ENCODE data around the gene ABHD16B. TPM values are rescaled to one million over a fixed set of nuclear protein-coding genes. Genes with fewer than 3 reads are reported as not detected.

ABHD16B gene
- total and polyA plus RNA-seq, 2 of the 13 experiments (the other 11 are each of a cell fraction or from before 2014, with no cell fraction given) = not detected

GRCh38 chr20:63892402-63892801 is 31.1 kb downstream of the ABHD16B start:
- Histone ChIP-seq H3K27ac (ENCODE audit: extremely low read length, insufficient read depth, low read length) (no peak overlapping the region), H3K36me3 (replicated peaks in 1 of 2; ENCODE audit: control insufficient read depth in 1 of 2, insufficient read depth in 2 of 2, low read length in 2 of 2) (peaks cover 24 to 41% of the 10 kb centered on the region in 2 experiments), H3K9me3 (ENCODE audit: low read length) (no peaks in the 10 kb centered on the region), H3K4me1 (ENCODE audit: insufficient read depth, low read length) (peaks cover 18% of the 10 kb centered on the region), H3K4me3 (replicated peaks in 1 of 3; ENCODE audit: insufficient read depth in 1 of 3, low read depth in 2 of 3, low read length in 3 of 3) (no peak overlapping the region), H2AFZ (ENCODE audit: low read length) (no peak overlapping the region), H3K4me2 (ENCODE audit: low read depth, low read length) (no peak overlapping the region), H3K9ac (ENCODE audit: insufficient read depth, low read depth, low read length) (no peak overlapping the region), H4K20me1 (ENCODE audit: insufficient read depth, low read length) (peaks cover 19% of the 10 kb centered on the region; the same call in 1 of the 2 replicates), H3K79me2 (ENCODE audit: insufficient read depth, low read length) (peaks cover 18% of the 10 kb centered on the region), H3K27me3 (ENCODE audit: control insufficient read depth in 1 of 2, insufficient read depth in 2 of 2, low read length in 2 of 2) (no peaks in the 10 kb centered on the region; a peak in 1 of 5 replicates)
- POLR2A ChIA-PET = interaction anchor here (1.8 kb wide), 1 partner anchor 27 kb away, joined by 6 read pairs; the partner anchor contains the start of gene TPD52L2
- FAIRE-seq (no peak), DNase-seq (ENCODE audit: low spot score) (no peak), ATAC-seq (no peak)
- 90% methylated on average over 7 of the region's 7 CpGs for WGBS (ENCODE audit: low lambda C conversion rate)
- TF ChIP-seq, protein P1, sequence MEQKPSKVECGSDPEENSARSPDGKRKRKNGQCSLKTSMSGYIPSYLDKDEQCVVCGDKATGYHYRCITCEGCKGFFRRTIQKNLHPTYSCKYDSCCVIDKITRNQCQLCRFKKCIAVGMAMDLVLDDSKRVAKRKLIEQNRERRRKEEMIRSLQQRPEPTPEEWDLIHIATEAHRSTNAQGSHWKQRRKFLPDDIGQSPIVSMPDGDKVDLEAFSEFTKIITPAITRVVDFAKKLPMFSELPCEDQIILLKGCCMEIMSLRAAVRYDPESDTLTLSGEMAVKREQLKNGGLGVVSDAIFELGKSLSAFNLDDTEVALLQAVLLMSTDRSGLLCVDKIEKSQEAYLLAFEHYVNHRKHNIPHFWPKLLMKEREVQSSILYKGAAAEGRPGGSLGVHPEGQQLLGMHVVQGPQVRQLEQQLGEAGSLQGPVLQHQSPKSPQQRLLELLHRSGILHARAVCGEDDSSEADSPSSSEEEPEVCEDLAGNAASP (CRISPR knock-in tag; IDR thresholded peaks at IDR 0.05; ENCODE audit: borderline replicate concordance) = no peak
- TF ChIP-seq POLR2G (IDR thresholded peaks at IDR 0.05; ENCODE audit: low read depth, low read length) (peak; percentile 59), POLR2A (IDR thresholded peaks at IDR 0.05; ENCODE audit: insufficient read depth in 1 of 2, low read depth in 2 of 2, low read length in 2 of 2) (0 out of 4 replicates have a peak, but pooled peaks of 1 of the 2 experiments have one; percentile 23), RBM22 (optimal IDR thresholded peaks at IDR 0.05; ENCODE audit: low read length) (peak; percentile 61)
- in situ Hi-C loops (cut with HindIII; ENCODE audit: extremely low pct_ligation_motif_present, low pct_unique_long_range_greater_than_20kb) (no loop called here), intact Hi-C loops (cut with micrococcal nuclease; ENCODE audit: unreplicated experiment) (no loop called here)
- BruUV-seq (replicated peaks) = no TSS peak
- CTCF ChIA-PET (ENCODE audit: low intra/inter-chr PET ratio, low total read pairs) = no interaction called here

DNA sequence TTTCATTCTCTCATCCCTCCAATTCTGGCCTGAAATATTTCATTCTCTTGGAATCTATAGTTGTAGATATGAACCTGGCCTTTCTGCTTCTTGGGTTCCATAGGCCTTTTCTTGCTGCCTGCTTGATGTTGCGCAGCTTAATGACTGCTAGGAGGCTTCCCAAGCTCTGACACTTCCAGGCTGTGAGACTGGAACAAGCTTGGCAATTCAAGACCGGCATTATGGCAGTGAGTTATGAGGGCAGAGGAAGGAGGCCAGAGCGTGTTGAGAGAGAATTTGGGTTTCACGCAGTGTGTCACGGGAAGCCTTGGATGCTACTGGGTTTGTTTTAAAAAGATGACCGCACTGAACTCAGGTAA is 32.7 kb downstream of the ABHD16B start:
- in situ Hi-C loops (cut with HindIII; ENCODE audit: extremely low pct_ligation_motif_present, low pct_unique_long_range_greater_than_20kb) = no loop called here
- DNase-seq (ENCODE audit: low spot score) (no peak), FAIRE-seq (no peak), ATAC-seq (no peak; the same call in 1 of the 3 replicates)
- peak overlapping the region; percentile 94 for H3K4me2 ChIP-seq (ENCODE audit: low read depth, low read length)
- BruUV-seq (replicated peaks) = no TSS peak
- WGBS (ENCODE audit: low lambda C conversion rate) = 50% methylated on average over 6 of the region's 6 CpGs
- H3K27me3 ChIP-seq (ENCODE audit: control insufficient read depth in 1 of 2, insufficient read depth in 2 of 2, low read length in 2 of 2) = no peaks in the 10 kb centered on the region; a peak in 1 of 5 replicates
- no peaks in the 10 kb centered on the region for H3K9me3 ChIP-seq (ENCODE audit: low read length)
- H4K20me1 ChIP-seq (ENCODE audit: insufficient read depth, low read length) = peaks cover 28% of the 10 kb centered on the region; the same call in 1 of the 2 replicates
- peaks cover 34% of the 10 kb centered on the region for H3K4me1 ChIP-seq (ENCODE audit: insufficient read depth, low read length)
- H3K9ac ChIP-seq (ENCODE audit: insufficient read depth, low read depth, low read length) = peak overlapping the region; percentile 59
- intact Hi-C loops (cut with micrococcal nuclease; ENCODE audit: unreplicated experiment) = loop anchor here (2.0 kb wide), 1 partner anchor 29 kb away; the partner anchor contains the start of gene TPD52L2
- POLR2A ChIA-PET = interaction anchor here (0.7 to 4.7 kb wide), 7 partner anchors 9 to 295 kb away, joined by 3 to 71 read pairs (median 4); partner anchors contain the start of genes TPD52L2 and UCKL1
- H3K36me3 ChIP-seq (replicated peaks in 1 of 2; ENCODE audit: control insufficient read depth in 1 of 2, insufficient read depth in 2 of 2, low read length in 2 of 2) = peaks cover 22 to 37% of the 10 kb centered on the region in 2 experiments
- no peak overlapping the region for H2AFZ ChIP-seq (ENCODE audit: low read length)
- CTCF ChIA-PET (ENCODE audit: low intra/inter-chr PET ratio, low total read pairs) = no interaction called here
- peaks cover 32% of the 10 kb centered on the region for H3K79me2 ChIP-seq (ENCODE audit: insufficient read depth, low read length)
- H3K27ac ChIP-seq (ENCODE audit: extremely low read length, insufficient read depth, low read length) = no peak overlapping the region
- H3K4me3 ChIP-seq (replicated peaks in 1 of 3; ENCODE audit: insufficient read depth in 1 of 3, low read depth in 2 of 3, low read length in 3 of 3) = peak overlapping the region; percentile 65 to 82 (median 77); a peak in 5 of 6 replicates
- TF ChIP-seq NR2C2 (CRISPR knock-in tag; IDR thresholded peaks at IDR 0.05; ENCODE audit: borderline replicate concordance) (0 out of 2 replicates have a peak, but pooled peaks have one; percentile 17), ZHX2 (IDR thresholded peaks at IDR 0.05; ENCODE audit: low read depth) (peak; percentile 1; the same call in 1 of the 2 replicates), ZHX2 (CRISPR knock-in tag; IDR thresholded peaks at IDR 0.05; ENCODE audit: borderline replicate concordance) (no peak), CBX5 (CRISPR knock-in tag; IDR thresholded peaks at IDR 0.05; ENCODE audit: borderline replicate concordance) (peak; percentile 33; the same call in 1 of the 2 replicates), ZNF124 (CRISPR knock-in tag; IDR thresholded peaks at IDR 0.05) (no peak)

All from HepG2 (cell line).